Fibroblast of mammary gland (primary cell): Measurements from ENCODE around the gene CUZD1.

Experiments
- DNase-seq: peaks from one replicate; pipeline ENCODE4 v3.0.0-alpha.2; 2010; ENCODE audit warnings: low read depth
- H3K4me3 ChIP-seq: 2 replicates; pipeline ENCODE4 v1.5.1; 2011; ENCODE audit warnings: low read depth, mild to moderate bottlenecking, low read length, moderate library complexity; ENCODE audit not compliant: control insufficient read depth
- TF ChIP-seq, protein P1 (sequence below): conservative IDR thresholded peaks from 2 replicates; pipeline ENCODE4 v1.5.1; 2011; ENCODE audit warnings: low read depth, low read length, inconsistent platforms; ENCODE audit not compliant: control insufficient read depth, insufficient read depth

The CUZD1 gene

GRCh38 chr10:122782911-122783310 lies 62.7 kb downstream of the CUZD1 start:
- TF ChIP-seq, protein P1, sequence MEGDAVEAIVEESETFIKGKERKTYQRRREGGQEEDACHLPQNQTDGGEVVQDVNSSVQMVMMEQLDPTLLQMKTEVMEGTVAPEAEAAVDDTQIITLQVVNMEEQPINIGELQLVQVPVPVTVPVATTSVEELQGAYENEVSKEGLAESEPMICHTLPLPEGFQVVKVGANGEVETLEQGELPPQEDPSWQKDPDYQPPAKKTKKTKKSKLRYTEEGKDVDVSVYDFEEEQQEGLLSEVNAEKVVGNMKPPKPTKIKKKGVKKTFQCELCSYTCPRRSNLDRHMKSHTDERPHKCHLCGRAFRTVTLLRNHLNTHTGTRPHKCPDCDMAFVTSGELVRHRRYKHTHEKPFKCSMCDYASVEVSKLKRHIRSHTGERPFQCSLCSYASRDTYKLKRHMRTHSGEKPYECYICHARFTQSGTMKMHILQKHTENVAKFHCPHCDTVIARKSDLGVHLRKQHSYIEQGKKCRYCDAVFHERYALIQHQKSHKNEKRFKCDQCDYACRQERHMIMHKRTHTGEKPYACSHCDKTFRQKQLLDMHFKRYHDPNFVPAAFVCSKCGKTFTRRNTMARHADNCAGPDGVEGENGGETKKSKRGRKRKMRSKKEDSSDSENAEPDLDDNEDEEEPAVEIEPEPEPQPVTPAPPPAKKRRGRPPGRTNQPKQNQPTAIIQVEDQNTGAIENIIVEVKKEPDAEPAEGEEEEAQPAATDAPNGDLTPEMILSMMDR = no peak
- H3K4me3 ChIP-seq = no peak overlapping the region
- no peak for DNase-seq
